A549 (cell line): ENCODE results near the gene ZNF536. TPM values are rescaled to one million over a fixed set of nuclear protein-coding genes. Genes with fewer than 3 reads are reported as not detected.

Experiments
- ATAC-seq, 2 experiments: fragments of 200-7000 bp in 1 of 2; fragments of >200 bp in 1 of 2; cut with Nextera tagmentation in 1 of 2; cut with Tn5 transposase in 1 of 2; 3 replicates each; pipeline versions ENCODE4 v1.8.0 to v1.9.1; 2018 to 2020; ENCODE audit warnings: mild to moderate bottlenecking in 1 of 2, moderate library complexity in 1 of 2
- CTCF ChIA-PET: fragments of 300-600 bp; sonication (Branson Sonifier 250); formaldehyde crosslinking; extraction: SDS; loops from one replicate; lab custom pipeline; 2021; ENCODE audit warnings: antibody characterized with exemption, inconsistent platforms; lab: Yijun Ruan, JAX
- POLR2A ChIA-PET: fragments of 350-600 bp; formaldehyde crosslinking; extraction: SDS; loops from one replicate; lab custom pipeline; 2021; ENCODE audit warnings: antibody characterized with exemption, inconsistent platforms; lab: Yijun Ruan, JAX
- DNase-seq, 2 experiments: peaks; one replicate each; pipeline versions ENCODE4 v3.0.0 to v3.0.0-alpha.2; 2011 to 2016; ENCODE audit warnings: low read depth in 1 of 2, low spot score in 1 of 2
- FAIRE-seq: peaks from 2 replicates; lab custom pipeline; 2011; peaks lifted over from hg19 to GRCh38; lab: Jason Lieb, UNC
- H3K27ac ChIP-seq, 2 experiments: fragments of >200 bp; sonication (Bioruptor Twin); formaldehyde crosslinking; 3 replicates each; pipeline ENCODE4 v1.5.1; 2016 to 2017
- H3K4me1 ChIP-seq: fragments of >200 bp; sonication (Bioruptor Twin); formaldehyde crosslinking; 3 replicates; pipeline ENCODE4 v1.6.1; 2016
- H3K4me2 ChIP-seq: fragments of >200 bp; sonication (Bioruptor Twin); formaldehyde crosslinking; 3 replicates; pipeline ENCODE4 v1.6.1; 2016
- H3K4me3 ChIP-seq: fragments of >200 bp; sonication (Bioruptor Twin); formaldehyde crosslinking; 3 replicates; pipeline ENCODE4 v1.5.1; 2016
- H3K9me3 ChIP-seq: fragments of >200 bp; sonication (Bioruptor Twin); formaldehyde crosslinking; 3 replicates; pipeline ENCODE4 v1.6.1; 2016
- CBX8 ChIP-seq: fragments of 200-600 bp; sonication (generic); IDR thresholded peaks from 2 replicates; pipeline ENCODE4 v1.6.1; 2016
- CEBPB ChIP-seq, 2 experiments: fragments of >200 bp in 1 of 2; sonication (Bioruptor Twin) in 1 of 2; formaldehyde crosslinking in 1 of 2; IDR thresholded peaks; 2 replicates each; pipeline ENCODE4 v1.6.1; 2012 to 2016
- CHD4 ChIP-seq: fragments of 200-600 bp; sonication (generic); IDR thresholded peaks from 2 replicates; pipeline ENCODE4 v1.6.1; 2016; ENCODE audit warnings: antibody characterized with exemption, mild to moderate bottlenecking, borderline replicate concordance
- FOSL2 ChIP-seq, 2 experiments: fragments of 450-650 bp in 1 of 2; fragments of >200 bp in 1 of 2; sonication (Bioruptor Twin) in 1 of 2; formaldehyde crosslinking; IDR thresholded peaks; 2 replicates each; pipeline versions ENCODE4 v1.5.0 to v1.6.1; 2016 to 2020; ENCODE audit warnings: mild to moderate bottlenecking in 1 of 2, moderate library complexity in 1 of 2
- MAZ ChIP-seq: fragments of 150-350 bp; IDR thresholded peaks from 2 replicates; pipeline ENCODE4 v1.6.1; 2014; ENCODE audit warnings: antibody characterized with exemption, low read depth, low read length, borderline replicate concordance
- RAD21 ChIP-seq, 2 experiments: fragments of >200 bp in 1 of 2; sonication (Bioruptor Twin) in 1 of 2; formaldehyde crosslinking in 1 of 2; IDR thresholded peaks in 1 of 2; conservative IDR thresholded peaks in 1 of 2; 2 replicates in 1 of 2; 3 replicates in 1 of 2; pipeline ENCODE4 v1.6.1; 2012 to 2018; ENCODE audit warnings: inconsistent platforms in 1 of 2
- SMC3 ChIP-seq: fragments of >200 bp; sonication (Bioruptor Twin); formaldehyde crosslinking; IDR thresholded peaks from 3 replicates; pipeline ENCODE4 v1.6.1; 2018; ENCODE audit warnings: inconsistent platforms
- ZC3H11A ChIP-seq: fragments of 450-650 bp; IDR thresholded peaks from 2 replicates; pipeline ENCODE4 v1.6.1; 2014; ENCODE audit warnings: antibody characterized with exemption, mild to moderate bottlenecking
- ZFP36 ChIP-seq: fragments of 450-650 bp; IDR thresholded peaks from 2 replicates; pipeline ENCODE4 v1.6.1; 2014; ENCODE audit warnings: borderline replicate concordance; ENCODE audit not compliant: partially characterized antibody
- ZNF302 ChIP-seq: fragments of 250-450 bp; sonication (Bioruptor Pico); IDR thresholded peaks from 2 replicates; pipeline ENCODE4 v1.9.0; 2021; ENCODE audit warnings: inconsistent platforms, mild to moderate bottlenecking, moderate library complexity
- WGBS: methylation state at CpG from one replicate; pipeline ENCODE4 v1.1.6; 2017; ENCODE audit errors: missing lambda C conversion rate; 5-methylcytosine and 5-hydroxymethylcytosine counted together
- polyA plus RNA-seq, 4 experiments: library from polyadenylated mRNA; depleted of rRNA in 3 of 4; stranded (reverse); fragments of >200 nt; fragmentation: RNase III in 1 of 4; extraction: RNeasy Plus Mini Kit Qiagen cat#74134 plus additional on column Dnase treatment in 1 of 4; gene quantifications; 2 replicates in 3 of 4; 3 replicates in 1 of 4; pipeline ENCODE4 v1.2.3, GENCODE V29; 2011 to 2017
- TF ChIP-seq, protein P1 (sequence below): IDR thresholded peaks from 2 replicates; pipeline ENCODE4 v1.6.1; 2012
- TF ChIP-seq, protein P2 (sequence below): IDR thresholded peaks from 2 replicates; pipeline ENCODE4 v1.6.1; 2012

Gene ZNF536
- polyA plus RNA-seq, 2 of the 4 experiments (the other 2 are of a cell fraction), result not detected

DNA sequence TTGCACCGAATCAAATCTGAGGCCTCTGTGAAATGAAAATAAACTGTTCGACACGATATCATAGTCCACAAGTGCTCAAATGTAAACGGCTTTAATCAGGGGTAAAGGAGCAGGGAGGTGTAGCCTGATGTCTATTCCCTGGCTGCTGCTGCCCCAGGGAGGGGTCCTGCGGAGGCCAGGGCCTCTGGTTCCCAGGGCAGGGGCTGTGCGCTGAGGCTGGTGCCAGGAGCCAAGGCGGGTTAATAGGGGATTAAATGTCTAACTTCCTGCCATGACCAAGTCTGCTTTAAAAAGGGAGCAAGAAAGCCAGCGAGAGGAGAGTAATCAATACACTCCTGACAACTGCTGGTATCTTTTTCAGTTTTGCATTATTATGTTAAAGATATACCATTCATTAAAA lies 59.4 kb downstream of the ZNF536 start:
- no peak for FAIRE-seq
- POLR2A ChIA-PET, result no interaction called here

DNA sequence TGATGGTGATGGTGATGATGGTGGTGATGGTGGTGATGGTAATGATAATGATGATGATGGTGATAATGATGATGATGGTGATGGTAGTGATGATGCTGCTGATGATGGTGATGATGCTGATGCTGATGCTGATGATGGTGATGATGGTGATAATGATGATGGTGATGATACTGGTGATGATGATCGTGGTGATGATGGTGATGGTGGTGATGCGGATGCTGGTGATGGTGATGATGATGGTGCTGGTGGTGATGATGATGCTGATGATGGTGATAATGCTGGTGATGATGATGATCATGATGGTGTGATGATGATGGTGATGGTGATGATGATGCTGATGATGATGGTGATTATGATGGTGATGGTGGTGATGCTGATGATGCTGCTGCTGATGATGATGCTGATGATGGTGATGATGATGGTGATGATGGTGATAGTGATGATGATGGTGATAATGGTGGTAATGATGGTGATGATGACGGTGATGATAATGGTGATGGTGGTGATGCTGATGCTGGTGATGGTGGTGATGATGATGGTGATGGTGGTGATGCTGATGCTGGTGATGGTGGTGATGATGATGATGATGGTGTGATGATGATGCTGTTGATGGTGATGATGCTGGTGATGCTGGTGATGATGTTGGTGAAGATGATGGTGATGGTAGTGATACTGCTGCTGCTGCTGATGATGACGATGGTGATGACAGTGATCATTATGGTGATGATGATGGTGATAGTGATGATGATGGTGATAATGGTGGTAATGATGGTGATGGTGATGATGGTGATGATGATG lies 62.8 kb downstream of the ZNF536 start:
- ATAC-seq, result no peak
- Histone ChIP-seq H3K4me1 (no peaks in the 10 kb centered on the region), H3K9me3 (no peaks in the 10 kb centered on the region), H3K4me2 (no peak overlapping the region), H3K4me3 (no peak overlapping the region), H3K27ac (no peak overlapping the region)
- 26% methylated on average over 4 of the region's 4 CpGs for WGBS
- ChIA-PET POLR2A (no interaction called here), CTCF (no interaction called here)
- DNase-seq, result no peak
- FAIRE-seq, result peak; percentile 90
- TF ChIP-seq RAD21 (conservative IDR thresholded peaks at IDR 0.05 in 1 of 2, IDR thresholded peaks at IDR 0.05 in 1 of 2), result no peak
- TF ChIP-seq, protein P1, sequence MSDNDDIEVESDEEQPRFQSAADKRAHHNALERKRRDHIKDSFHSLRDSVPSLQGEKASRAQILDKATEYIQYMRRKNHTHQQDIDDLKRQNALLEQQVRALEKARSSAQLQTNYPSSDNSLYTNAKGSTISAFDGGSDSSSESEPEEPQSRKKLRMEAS, result no peak
- no peak for TF ChIP-seq MAZ

More for the DNA sequence above, 59.4 kb downstream of the ZNF536 start:
- no peak overlapping the region for H3K4me2 ChIP-seq
- ATAC-seq (no peak), DNase-seq (no peak)
- H3K9me3 ChIP-seq, result no peaks in the 10 kb centered on the region
- H3K27ac ChIP-seq, result no peak overlapping the region
- H3K4me3 ChIP-seq, result no peak overlapping the region
- WGBS, result 26% methylated on average over 8 of the region's 8 CpGs
- CTCF ChIA-PET, result no interaction called here
- TF ChIP-seq ZFP36 (no peak), FOSL2 (IDR thresholded peaks at IDR 0.05) (no peak), FOSL2 (CRISPR knock-in tag; IDR thresholded peaks at IDR 0.05) (no peak), CBX8 (no peak), ZC3H11A (no peak)
- H3K4me1 ChIP-seq, result no peaks in the 10 kb centered on the region

DNA sequence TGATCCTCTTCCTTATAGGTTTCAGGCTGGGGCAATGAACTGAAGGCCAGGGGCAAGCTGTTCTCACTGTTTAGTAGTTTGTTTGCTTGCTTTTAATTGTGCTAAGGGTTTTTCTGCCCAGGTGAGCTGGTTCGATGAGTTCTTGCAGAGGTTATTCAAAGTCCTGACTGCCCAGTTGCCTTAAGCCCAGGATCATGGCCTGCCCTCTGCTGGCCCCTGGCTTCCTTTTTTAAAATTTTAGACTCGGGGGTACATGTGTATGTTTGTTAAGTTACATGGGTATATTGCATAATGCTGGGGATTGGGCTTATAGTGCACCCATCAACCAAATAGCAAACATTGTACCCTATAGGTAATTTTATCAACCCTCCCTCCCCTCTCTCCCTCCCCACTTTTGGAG lies 65.7 kb downstream of the ZNF536 start:
- CTCF ChIA-PET, result interaction anchor here (1.7 kb wide), 1 partner anchor 11 kb away, joined by 6 read pairs; no protein-coding TSS in a partner anchor
- POLR2A ChIA-PET, result no interaction called here

DNA sequence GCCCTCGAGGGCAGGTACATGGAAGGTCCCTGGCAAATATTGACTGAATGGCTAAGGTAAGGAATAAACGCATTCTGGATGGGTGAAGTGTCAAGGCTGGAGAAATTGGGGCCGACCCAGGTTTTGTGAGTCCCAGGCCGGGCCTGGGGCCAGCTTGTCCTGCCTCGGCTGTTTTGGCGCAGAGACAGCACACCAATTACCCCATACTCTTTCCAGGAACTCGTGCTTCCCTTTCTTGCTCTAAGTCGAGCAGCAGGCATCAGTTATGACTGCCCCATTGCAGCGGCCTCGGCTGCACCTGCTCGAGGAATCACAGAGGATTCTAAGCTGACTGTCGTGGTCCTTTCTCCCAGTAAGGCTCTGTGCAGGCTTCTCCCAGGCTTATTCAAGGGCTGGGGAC lies 67.1 kb downstream of the ZNF536 start:
- no peak for DNase-seq
- 2% methylated on average over 12 of the region's 12 CpGs for WGBS
- peaks cover 2% of the 10 kb centered on the region; the same call in 1 of the 3 replicates for H3K9me3 ChIP-seq
- H3K4me3 ChIP-seq, result no peak overlapping the region
- H3K4me2 ChIP-seq, result no peak overlapping the region
- POLR2A ChIA-PET, result no interaction called here
- CTCF ChIA-PET, result interaction anchor here (0.7 to 1.7 kb wide), 4 partner anchors 10 to 1187 kb away, joined by 3 to 6 read pairs (median 3); no protein-coding TSS in a partner anchor
- no peaks in the 10 kb centered on the region for H3K4me1 ChIP-seq
- TF ChIP-seq, protein P1, result no peak
- TF ChIP-seq MAZ (no peak), CHD4 (no peak), ZNF302 (CRISPR knock-in tag) (no peak), SMC3 (no peak)
- no peak for FAIRE-seq
- no peak for ATAC-seq
- no peak overlapping the region for H3K27ac ChIP-seq

More for the DNA sequence above, 65.7 kb downstream of the ZNF536 start:
- Histone ChIP-seq H3K4me3 (no peak overlapping the region), H3K4me1 (no peaks in the 10 kb centered on the region), H3K4me2 (no peak overlapping the region), H3K27ac (no peak overlapping the region), H3K9me3 (peaks cover 2% of the 10 kb centered on the region; the same call in 1 of the 3 replicates)
- DNase-seq, result no peak
- no peak for ATAC-seq
- 1% methylated on average over 2 of the region's 2 CpGs for WGBS
- TF ChIP-seq, protein P2, sequence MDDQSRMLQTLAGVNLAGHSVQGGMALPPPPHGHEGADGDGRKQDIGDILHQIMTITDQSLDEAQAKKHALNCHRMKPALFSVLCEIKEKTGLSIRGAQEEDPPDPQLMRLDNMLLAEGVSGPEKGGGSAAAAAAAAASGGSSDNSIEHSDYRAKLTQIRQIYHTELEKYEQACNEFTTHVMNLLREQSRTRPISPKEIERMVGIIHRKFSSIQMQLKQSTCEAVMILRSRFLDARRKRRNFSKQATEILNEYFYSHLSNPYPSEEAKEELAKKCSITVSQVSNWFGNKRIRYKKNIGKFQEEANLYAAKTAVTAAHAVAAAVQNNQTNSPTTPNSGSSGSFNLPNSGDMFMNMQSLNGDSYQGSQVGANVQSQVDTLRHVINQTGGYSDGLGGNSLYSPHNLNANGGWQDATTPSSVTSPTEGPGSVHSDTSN, result no peak
- TF ChIP-seq CEBPB (IDR thresholded peaks at IDR 0.05), result 0 out of 4 replicates have a peak, but pooled peaks of 1 of the 2 experiments have one; percentile 7
- TF ChIP-seq RAD21 (conservative IDR thresholded peaks at IDR 0.05 in 1 of 2, IDR thresholded peaks at IDR 0.05 in 1 of 2), result peak in 1 of 2 experiments; percentile 22; a peak in 1 of 5 replicates
- no peak for FAIRE-seq
